ENCODE data around the gene FRRS1L. TPM values are rescaled to one million over a fixed set of nuclear protein-coding genes. Genes with fewer than 3 reads are reported as not detected.

The FRRS1L gene
- total and polyA plus RNA-seq, 2 of the 13 experiments (the other 11 are each of a cell fraction or from before 2014, with no cell fraction given) = 0.02 to 0.03 TPM

- Histone ChIP-seq H3K9ac (ENCODE audit: insufficient read depth, low read depth, low read length) (no peak overlapping the region), H3K4me2 (ENCODE audit: low read depth, low read length) (no peak overlapping the region), H2AFZ (ENCODE audit: low read length) (no peak overlapping the region), H3K27ac (ENCODE audit: extremely low read length, insufficient read depth, low read length) (no peak overlapping the region), H3K79me2 (ENCODE audit: insufficient read depth, low read length) (no peaks in the 10 kb centered on the region), H3K9me3 (ENCODE audit: low read length) (no peaks in the 10 kb centered on the region), H3K27me3 (ENCODE audit: control insufficient read depth in 1 of 2, insufficient read depth in 2 of 2, low read length in 2 of 2) (0 out of 5 replicates have a peak, but pooled peaks cover 0 to 2% of the 10 kb centered on the region in 2 experiments), H3K4me1 (ENCODE audit: insufficient read depth, low read length) (no peaks in the 10 kb centered on the region), H4K20me1 (ENCODE audit: insufficient read depth, low read length) (no peaks in the 10 kb centered on the region), H3K4me3 (replicated peaks in 1 of 3; ENCODE audit: insufficient read depth in 1 of 3, low read depth in 2 of 3, low read length in 3 of 3) (no peak overlapping the region), H3K36me3 (replicated peaks in 1 of 2; ENCODE audit: control insufficient read depth in 1 of 2, insufficient read depth in 2 of 2, low read length in 2 of 2) (no peaks in the 10 kb centered on the region)
- TF ChIP-seq GPN1 (CRISPR knock-in tag; IDR thresholded peaks at IDR 0.05; ENCODE audit: borderline replicate concordance) (no peak), EEA1 (CRISPR knock-in tag; IDR thresholded peaks at IDR 0.05; ENCODE audit: borderline replicate concordance) (no peak), ZBTB7A (CRISPR knock-in tag; IDR thresholded peaks at IDR 0.05) (no peak), ZFP1 (CRISPR knock-in tag; IDR thresholded peaks at IDR 0.05) (no peak), POLR2A (IDR thresholded peaks at IDR 0.05; ENCODE audit: insufficient read depth in 1 of 2, low read depth in 2 of 2, low read length in 2 of 2) (no peak), ZNF143 (CRISPR knock-in tag; IDR thresholded peaks at IDR 0.05) (0 out of 2 replicates have a peak, but pooled peaks have one; percentile 19), RELA (CRISPR knock-in tag; IDR thresholded peaks at IDR 0.05) (no peak), ZNF251 (CRISPR knock-in tag; IDR thresholded peaks at IDR 0.05) (no peak), FOXA3 (CRISPR knock-in tag; IDR thresholded peaks at IDR 0.05) (no peak), ZNF354B (CRISPR knock-in tag; IDR thresholded peaks at IDR 0.05) (no peak), STAG1 (CRISPR knock-in tag; IDR thresholded peaks at IDR 0.05) (peak; percentile 50), CHCHD3 (CRISPR knock-in tag; IDR thresholded peaks at IDR 0.05) (no peak), CTCF (CRISPR knock-in tag; IDR thresholded peaks at IDR 0.05) (peak; percentile 62), ZNF232 (CRISPR knock-in tag; IDR thresholded peaks at IDR 0.05; ENCODE audit: borderline replicate concordance) (no peak)
- DNase-seq (ENCODE audit: low spot score) (no peak), ATAC-seq (peak; percentile 76), FAIRE-seq (no peak)
- CTCF ChIA-PET (ENCODE audit: low intra/inter-chr PET ratio, low total read pairs) = no interaction called here
- intact Hi-C loops (cut with micrococcal nuclease; ENCODE audit: unreplicated experiment) (no loop called here), in situ Hi-C loops (cut with HindIII; ENCODE audit: extremely low pct_ligation_motif_present, low pct_unique_long_range_greater_than_20kb) (loop anchor here (25.0 kb wide), 1 partner anchor 313 kb away; no protein-coding TSS in a partner anchor)
- POLR2A ChIA-PET = no interaction called here
- WGBS (ENCODE audit: low lambda C conversion rate) = 33% methylated on average over 6 of the region's 6 CpGs
- no TSS peak for BruUV-seq (replicated peaks)
Observed at GRCh38 chr9:109198736-109199382, 31.8 kb upstream of the FRRS1L start.

Measured in HepG2 (cell line).